H1 (cell line): ENCODE data around the gene CLP1. TPM values are rescaled to one million over a fixed set of nuclear protein-coding genes. Genes with fewer than 3 reads are reported as not detected.
A peak's percentile ranks its signal among the peaks of the same experiment; 100 is the strongest.

Experiments
- microRNA counts: library from miRNA; unstranded; fragments of <30 nt; microRNA quantifications from one replicate; lab custom pipeline; 2015
- microRNA-seq, 2 experiments: library from miRNA; unstranded; fragments of <30 nt; microRNA quantifications; one replicate each; pipeline versions ENCODE4 to v1.2.0, GENCODE V29; 2016 to 2020; ENCODE audit warnings: borderline microRNAs expressed in 2 of 2, borderline number of aligned reads in 2 of 2, borderline replicate concordance in 1 of 2
- polyA plus RNA-seq, 7 experiments: library from polyadenylated mRNA; depleted of rRNA in 3 of 7; stranded (reverse) in 5 of 7; unstranded in 2 of 7; fragments of >200 nt in 5 of 7; fragments of 200-250 nt in 2 of 7; gene quantifications; 1 replicate in 5 of 7; 2 replicates in 1 of 7; 4 replicates in 1 of 7; pipeline versions ENCODE4 v1.2.1 to v1.2.3, GENCODE V29; 2011 to 2013; ENCODE audit warnings: missing spikeins in 2 of 7, mixed read lengths in 2 of 7
- small RNA-seq: library from polyadenylated mRNA; stranded (forward); fragments of <200 nt; extraction: miRNeasy Mini kit (QIAGEN cat#:217004); gene quantifications from one replicate; pipeline ENCODE3, GENCODE V24; 2013; ENCODE audit not compliant: insufficient read depth
- total RNA-seq: library from RNA; stranded (reverse); fragmentation: NEBNext Ultra II Directional; extraction: Animal tissue kit (Norgen Biotek cat#: 25700); gene quantifications from 2 replicates; pipeline ENCODE4 v1.2.1, GENCODE V29; 2021

CLP1 gene
- total and polyA plus RNA-seq, 2 of the 8 experiments (the other 6 are each of a cell fraction or from before 2014, with no cell fraction given), result 29.4 to 29.9 TPM

MicroRNAs within 50 kb of the gene (microRNA counts, 767-probe panel; counts per million panel counts)
- microRNA hsa-miR-130a-3p (lab: Ali Mortazavi, UCI), result 10,995 counts per million, percentile 99 among the panel's probes with 10 or more counts

Small RNA genes lying within 50 kb of the gene (microRNA-seq; reads per million reads assigned to microRNA genes)
- 3,624 to 6,706 reads per million in 2 experiments for gene MIR130A

Small RNA genes lying within 50 kb of the gene (small RNA-seq; reads per million reads assigned to genes)
- gene MIR130A, result 12,314 reads per million, percentile 100 among the genes with 10 or more reads in this experiment

Other genes starting within 250 kb of the CLP1 start
- 31.8 and 32.5 TPM in 2 replicates for gene SLC43A3, start 230.6 kb upstream of the CLP1 start, total RNA-seq
- 61.1 and 67.8 TPM in 2 replicates for gene SLC43A3, start 230.6 kb upstream of the CLP1 start, polyA plus RNA-seq (2011; rRNA removed)
- 23.7 and 24.4 TPM in 2 replicates for gene RTN4RL2, start 197.2 kb upstream of the CLP1 start, total RNA-seq
- 11.4 and 17.3 TPM in 2 replicates for gene RTN4RL2, start 197.2 kb upstream of the CLP1 start, polyA plus RNA-seq (2011; rRNA removed)
- gene SLC43A1, start 142.1 kb upstream of the CLP1 start, total RNA-seq, result 30.1 and 34.5 TPM in 2 replicates
- gene SLC43A1, start 142.1 kb upstream of the CLP1 start, polyA plus RNA-seq (2011; rRNA removed), result 58.0 and 79.5 TPM in 2 replicates
- gene TIMM10, start 127.0 kb upstream of the CLP1 start, total RNA-seq, result 109 and 117 TPM in 2 replicates
- 208 and 227 TPM in 2 replicates for gene TIMM10, start 127.0 kb upstream of the CLP1 start, polyA plus RNA-seq (2011; rRNA removed)
- not detected in 2 replicates for gene SMTNL1, start 120.2 kb upstream of the CLP1 start, total RNA-seq
- gene SMTNL1, start 120.2 kb upstream of the CLP1 start, polyA plus RNA-seq (2011; rRNA removed), result 0.13 and 0.18 TPM in 2 replicates
- gene UBE2L6, start 90.1 kb upstream of the CLP1 start, total RNA-seq, result 67.8 and 68.1 TPM in 2 replicates
- gene UBE2L6, start 90.1 kb upstream of the CLP1 start, polyA plus RNA-seq (2011; rRNA removed), result 89.2 and 94.8 TPM in 2 replicates
- gene SERPING1, start 60.1 kb upstream of the CLP1 start, total RNA-seq, result 50.9 and 57.3 TPM in 2 replicates
- 54.8 and 78.8 TPM in 2 replicates for gene SERPING1, start 60.1 kb upstream of the CLP1 start, polyA plus RNA-seq (2011; rRNA removed)
- gene YPEL4, start 7.8 kb upstream of the CLP1 start, total RNA-seq, result 0.13 TPM in 1 of 2 replicates, not detected in the other
- gene YPEL4, start 7.8 kb upstream of the CLP1 start, polyA plus RNA-seq (2011; rRNA removed), result 0.09 and 0.38 TPM in 2 replicates
- gene ZDHHC5, start 10.4 kb downstream of the CLP1 start, total RNA-seq, result 54.8 and 56.3 TPM in 2 replicates
- 36.1 and 40.0 TPM in 2 replicates for gene ZDHHC5, start 10.4 kb downstream of the CLP1 start, polyA plus RNA-seq (2011; rRNA removed)
- gene MED19, start 54.5 kb downstream of the CLP1 start, total RNA-seq, result 19.4 and 20.5 TPM in 2 replicates
- 35.4 and 49.3 TPM in 2 replicates for gene MED19, start 54.5 kb downstream of the CLP1 start, polyA plus RNA-seq (2011; rRNA removed)
- gene TMX2, start 54.8 kb downstream of the CLP1 start, total RNA-seq, result 100.0 and 104 TPM in 2 replicates
- gene TMX2, start 54.8 kb downstream of the CLP1 start, polyA plus RNA-seq (2011; rRNA removed), result 65.3 and 70.4 TPM in 2 replicates
- 242 and 243 TPM in 2 replicates for gene SELENOH, start 83.7 kb downstream of the CLP1 start, total RNA-seq
- gene SELENOH, start 83.7 kb downstream of the CLP1 start, polyA plus RNA-seq (2011; rRNA removed), result 264 and 326 TPM in 2 replicates
- not detected in 2 replicates for gene BTBD18, start 94.1 kb downstream of the CLP1 start, total RNA-seq
- 0.03 TPM in 2 replicates for gene BTBD18, start 94.1 kb downstream of the CLP1 start, polyA plus RNA-seq (2011; rRNA removed)
- gene CTNND1, start 104.0 kb downstream of the CLP1 start, total RNA-seq, result 164 and 167 TPM in 2 replicates
- gene CTNND1, start 104.0 kb downstream of the CLP1 start, polyA plus RNA-seq (2011; rRNA removed), result 91.9 and 97.8 TPM in 2 replicates